Stimulated activated naive CD8-positive, alpha-beta T cell treated with anti-CD3 and anti-CD28 coated beads, Interleukin-15, Interleukin-2, amounts not matched to agents 100 U/mL and 50 U/mL, for 24 hours (primary cell): ENCODE data around the gene EPM2A.
A peak's percentile ranks its signal among the peaks of the same experiment; 100 is the strongest.

Experiments
- ATAC-seq: fragments of 150-1000 bp; cut with Tn5 transposase; one replicate; pipeline ENCODE4 v1.10.0; 2021
- DNase-seq: peaks from one replicate; pipeline ENCODE4 v3.0.0; 2021

The EPM2A gene

DNA sequence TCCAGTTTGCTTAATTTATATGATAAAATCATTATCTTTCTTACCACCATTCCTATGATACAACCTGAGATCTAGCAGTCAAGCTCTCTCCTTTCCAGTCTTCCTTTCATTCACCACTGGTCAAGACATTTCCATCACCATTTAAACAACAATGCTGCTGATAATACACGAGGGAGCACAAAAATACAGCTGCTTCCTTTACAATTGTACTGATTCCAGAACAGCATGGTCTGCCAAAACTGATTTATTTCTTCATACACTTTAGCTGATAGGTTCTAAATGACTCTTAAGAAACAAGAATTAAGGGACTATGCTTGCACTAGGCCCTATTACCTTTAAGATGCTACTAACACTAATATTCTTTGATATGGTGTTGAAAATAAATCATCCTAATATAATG is 65.0 kb downstream of the EPM2A start:
- ATAC-seq (no peak), DNase-seq (no peak)

DNA sequence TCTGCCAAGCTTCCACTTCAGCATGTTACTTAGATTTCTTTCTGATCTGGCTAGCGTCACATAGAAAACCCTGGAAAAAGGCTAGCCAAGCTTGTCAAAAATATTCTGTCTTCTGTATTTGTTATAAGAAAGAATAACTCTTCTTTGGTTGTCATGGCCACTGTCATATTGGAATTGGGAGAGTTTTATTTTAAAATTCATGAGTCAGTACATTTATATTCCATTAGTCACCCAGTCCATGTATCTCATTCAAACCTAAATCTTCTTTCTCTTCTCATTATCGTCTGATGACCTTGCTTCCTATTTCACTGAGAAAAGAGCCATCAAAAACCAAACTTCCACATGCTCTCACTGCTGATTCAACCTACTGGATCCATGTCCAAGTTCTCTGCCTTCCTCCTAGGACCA is 65.7 kb downstream of the EPM2A start:
- ATAC-seq, result no peak

DNA sequence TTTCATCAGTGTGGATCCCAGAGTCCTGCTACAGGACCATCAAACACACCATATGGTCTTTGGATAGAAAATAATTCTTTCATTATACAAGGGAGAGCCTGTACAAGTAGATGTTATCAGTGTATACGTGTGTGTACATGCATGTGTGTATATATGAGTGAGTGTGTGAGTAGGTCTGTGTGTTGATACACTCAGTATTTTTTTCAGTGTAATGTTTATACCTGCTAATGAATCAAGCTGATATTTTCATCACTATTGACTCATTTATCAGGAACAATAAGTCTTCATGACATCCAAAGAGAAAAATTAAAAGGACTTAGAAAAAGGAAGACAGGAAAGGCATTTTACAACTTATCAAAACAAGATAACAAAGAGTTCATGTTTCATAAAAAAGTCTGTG is 66.5 kb downstream of the EPM2A start:
- DNase-seq (no peak), ATAC-seq (no peak)

More for the DNA sequence above, 65.7 kb downstream of the EPM2A start:
- DNase-seq, result no peak

DNA sequence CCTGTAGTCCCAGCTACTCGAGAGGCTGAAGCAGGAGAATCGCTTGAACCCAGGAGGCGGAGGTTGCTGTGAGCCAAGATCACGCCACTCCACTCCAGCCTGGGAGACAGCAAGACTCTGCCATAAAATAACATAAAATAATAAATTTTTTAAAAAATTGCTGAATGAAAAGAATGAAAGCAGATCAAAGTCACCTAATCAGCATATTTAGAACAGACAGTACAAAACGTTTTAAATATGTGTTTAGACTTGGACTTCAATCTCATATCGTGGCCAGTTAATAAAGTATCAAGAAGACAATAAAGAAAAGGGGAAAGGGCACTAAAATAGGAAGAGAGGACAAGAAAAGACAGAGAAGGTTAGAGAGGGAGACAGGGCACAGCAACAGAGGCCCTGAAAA is 74.6 kb downstream of the EPM2A start:
- ATAC-seq, result no peak

DNA sequence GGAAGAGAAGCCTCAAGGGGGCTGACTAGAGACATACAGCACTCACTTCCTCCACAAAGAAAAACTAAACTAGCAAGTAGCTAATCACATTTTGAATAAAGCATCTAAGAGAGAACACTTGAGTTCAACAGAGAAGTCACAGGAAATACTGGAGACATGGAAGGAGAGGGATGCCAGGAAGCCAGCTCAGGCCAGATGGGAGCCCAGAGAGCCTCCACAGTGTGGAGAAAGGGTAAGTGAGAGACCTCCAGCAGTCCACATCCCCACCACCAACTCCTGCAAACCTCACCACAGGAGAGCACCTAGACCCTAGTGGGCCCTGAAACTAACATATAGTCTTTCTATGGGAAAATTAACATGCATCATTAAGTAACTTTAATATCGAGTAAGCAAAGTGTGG is 79.2 kb downstream of the EPM2A start:
- no peak for DNase-seq

More for the DNA sequence above, 74.6 kb downstream of the EPM2A start:
- DNase-seq, result no peak

DNA sequence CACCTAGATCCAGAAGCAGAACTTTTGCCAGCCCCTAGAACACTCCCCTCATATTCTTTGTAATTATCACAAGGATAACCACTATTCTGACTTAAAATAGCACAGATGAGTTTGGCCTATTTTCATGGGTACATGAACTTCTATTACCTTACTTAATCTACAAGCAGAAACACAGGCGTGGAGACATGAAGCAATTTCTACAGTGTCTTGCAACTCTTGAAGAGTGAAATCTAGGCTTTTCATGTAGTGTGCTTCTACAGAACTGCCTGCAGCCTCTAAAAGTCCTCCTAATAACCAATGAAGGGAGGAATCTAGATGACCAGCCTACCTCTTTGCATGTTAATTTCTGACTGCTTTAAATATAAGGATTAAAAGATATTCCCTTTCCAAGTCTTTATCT is 82.7 kb downstream of the EPM2A start:
- ATAC-seq, result no peak

More for the DNA sequence above, 79.2 kb downstream of the EPM2A start:
- no peak for ATAC-seq

DNA sequence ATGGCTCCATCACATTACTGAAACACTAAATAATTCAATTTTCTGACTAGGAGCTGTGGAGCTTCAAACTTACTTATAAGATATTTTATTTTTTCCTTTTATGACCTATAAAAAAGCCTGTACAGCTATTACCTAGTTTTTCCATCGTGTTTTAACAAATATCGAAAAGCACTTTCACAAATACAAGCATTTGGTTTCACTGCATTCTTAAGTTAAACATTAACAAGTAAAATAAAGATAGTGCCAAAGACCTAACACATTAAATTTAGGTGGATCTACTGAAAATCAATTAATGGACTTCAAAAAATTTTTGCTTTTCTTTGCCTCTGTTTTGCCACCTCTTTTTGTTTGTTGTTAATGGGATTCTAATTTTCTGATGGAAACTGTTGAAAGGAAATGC is 83.3 kb downstream of the EPM2A start:
- DNase-seq (no peak), ATAC-seq (no peak)

More for the DNA sequence above, 82.7 kb downstream of the EPM2A start:
- DNase-seq, result no peak

DNA sequence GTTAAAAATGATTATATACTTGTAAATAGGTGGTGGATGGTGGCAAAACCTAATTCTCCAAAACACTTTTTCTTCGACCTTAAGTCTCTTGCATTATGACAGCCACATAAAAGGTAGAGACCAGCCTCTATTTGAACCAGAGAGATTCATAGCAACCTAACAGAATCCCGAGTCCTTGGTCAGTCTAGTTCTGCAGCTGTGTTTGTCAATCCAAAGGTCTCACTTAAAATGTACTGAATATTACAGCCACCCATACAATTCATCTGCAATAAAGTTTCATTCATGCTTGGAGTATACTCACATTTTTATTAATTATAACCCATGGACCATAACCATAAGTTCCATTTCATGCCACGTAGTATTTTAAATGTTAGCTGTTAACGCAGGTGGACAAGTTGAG is 87.2 kb downstream of the EPM2A start:
- ATAC-seq (no peak), DNase-seq (no peak)

DNA sequence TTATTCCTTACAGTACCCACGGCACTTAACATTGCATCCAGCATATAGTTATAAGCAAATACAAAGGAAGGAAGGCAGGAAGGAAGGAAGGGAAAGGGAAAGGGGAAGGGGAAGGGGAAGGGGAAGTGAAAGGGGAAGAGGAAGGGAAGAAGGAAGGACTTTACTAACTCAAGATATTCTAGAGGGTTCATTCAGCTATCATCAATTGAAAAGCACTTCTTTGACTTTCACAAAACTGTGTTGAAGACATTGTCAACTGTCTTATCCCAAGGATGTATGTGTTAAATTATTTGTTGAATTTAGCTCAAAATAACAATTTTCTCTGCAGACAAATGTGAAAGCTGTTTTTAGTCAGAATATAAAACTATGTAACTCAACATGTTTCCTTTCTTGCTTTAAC is 87.7 kb downstream of the EPM2A start:
- ATAC-seq (no peak), DNase-seq (no peak)

DNA sequence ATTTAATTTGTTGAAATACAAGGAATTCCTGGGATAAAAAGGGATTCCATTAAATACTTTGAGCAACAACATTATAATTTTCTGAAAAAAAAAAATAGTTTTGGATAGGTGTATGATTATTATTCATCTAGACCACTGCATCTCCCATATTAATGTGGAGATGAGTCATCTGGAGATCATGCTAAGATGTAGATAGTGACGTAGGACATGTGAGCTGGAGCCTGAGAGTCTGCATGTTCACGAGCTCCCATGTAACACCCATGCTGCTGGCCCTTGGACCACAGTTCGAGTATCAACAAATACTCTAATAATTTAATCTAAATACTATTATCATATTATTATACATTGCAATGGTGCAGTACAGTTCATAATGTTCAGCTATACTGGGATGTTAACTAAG is 91.6 kb downstream of the EPM2A start:
- ATAC-seq (no peak), DNase-seq (no peak)

DNA sequence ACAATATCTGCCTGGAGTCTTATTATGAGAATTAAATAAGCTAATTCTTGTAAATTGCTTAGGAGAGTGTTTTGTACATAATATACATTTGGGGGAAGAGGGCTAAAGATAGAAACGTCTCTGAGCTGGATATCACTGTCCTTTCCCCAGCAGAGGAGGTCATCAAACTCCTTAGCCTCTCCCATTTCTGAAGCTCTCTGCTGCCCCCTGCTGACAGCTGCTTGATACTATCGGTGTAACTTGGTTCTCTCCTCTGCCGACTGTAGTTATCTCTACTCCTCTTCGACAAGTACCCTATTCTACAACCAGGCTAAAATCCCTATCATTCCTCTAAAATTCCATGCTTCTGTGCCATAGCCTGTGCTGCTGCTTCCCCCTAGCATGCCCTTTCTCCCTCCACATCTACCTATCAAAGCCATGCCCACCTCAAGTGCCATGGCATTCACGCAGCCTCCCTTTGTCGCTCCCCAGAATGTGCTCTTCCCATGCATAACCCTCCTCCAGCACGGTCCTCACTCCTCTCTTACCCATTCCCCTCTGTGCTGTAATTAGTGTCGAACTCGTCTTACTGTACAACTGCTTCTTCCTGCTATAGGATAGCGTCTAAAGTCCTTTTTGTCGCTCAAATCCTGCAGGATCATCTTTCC is 101.2 kb downstream of the EPM2A start:
- peak; percentile 75 for ATAC-seq

DNA sequence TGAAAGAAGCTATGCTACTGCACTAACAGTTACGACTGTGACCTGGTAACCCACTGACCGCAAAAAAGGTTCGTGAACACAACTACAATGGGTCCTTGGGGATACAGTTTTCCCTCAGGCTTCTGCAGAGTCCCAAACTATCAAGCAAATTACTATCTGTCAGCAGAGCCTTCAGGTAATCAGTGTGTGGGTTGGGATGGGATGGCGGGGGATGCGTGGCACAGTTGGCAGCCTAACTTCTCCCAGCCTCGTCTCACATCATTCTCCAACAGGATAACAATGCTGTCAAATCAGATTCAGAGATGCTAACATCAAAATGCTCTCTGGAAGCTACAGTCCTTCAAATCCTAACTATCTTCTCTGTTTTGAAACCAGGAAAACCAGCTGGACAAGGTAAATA is 102.3 kb downstream of the EPM2A start:
- ATAC-seq, result no peak

More for the DNA sequence above, 101.2 kb downstream of the EPM2A start:
- DNase-seq, result peak; percentile 89

DNA sequence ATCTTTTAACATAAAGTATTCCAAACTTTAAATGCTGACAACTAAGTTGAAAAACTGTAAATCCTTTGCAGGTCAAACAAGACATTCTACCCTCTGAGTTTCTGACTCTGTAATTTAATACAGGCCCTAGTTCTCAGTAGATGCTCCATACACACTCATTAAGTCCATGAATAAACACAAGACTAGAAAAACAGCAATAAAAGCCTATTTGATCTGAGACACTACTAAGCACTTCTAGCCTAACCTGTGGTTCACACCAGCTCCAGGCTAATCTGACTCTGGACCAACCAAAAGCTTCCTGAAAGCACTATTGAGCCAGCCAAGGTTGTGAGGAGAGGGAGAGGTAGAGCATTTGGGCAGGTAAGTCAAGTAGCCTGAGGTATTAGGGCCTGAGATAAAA is 103.9 kb downstream of the EPM2A start:
- DNase-seq (no peak), ATAC-seq (no peak)

More for the DNA sequence above, 102.3 kb downstream of the EPM2A start:
- no peak for DNase-seq

DNA sequence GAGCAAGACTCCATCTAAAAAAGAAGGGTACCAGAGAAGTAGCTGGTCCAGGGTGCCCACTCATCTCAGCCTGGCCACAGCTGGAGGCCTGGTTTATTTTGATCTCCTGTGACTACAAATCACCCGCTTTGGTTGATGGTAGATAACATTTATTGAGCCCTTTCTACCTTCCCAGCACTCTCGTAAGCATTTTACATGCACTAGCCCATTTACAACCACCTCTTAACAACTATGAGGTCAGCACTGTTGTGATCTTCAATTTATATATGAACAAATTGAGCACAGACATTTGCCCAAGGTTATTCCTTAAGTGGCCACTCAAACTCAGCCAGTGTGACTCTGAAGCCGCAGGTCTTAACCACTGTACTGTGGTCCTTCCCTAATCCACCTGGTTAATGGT is 104.7 kb downstream of the EPM2A start:
- DNase-seq (no peak), ATAC-seq (no peak)

DNA sequence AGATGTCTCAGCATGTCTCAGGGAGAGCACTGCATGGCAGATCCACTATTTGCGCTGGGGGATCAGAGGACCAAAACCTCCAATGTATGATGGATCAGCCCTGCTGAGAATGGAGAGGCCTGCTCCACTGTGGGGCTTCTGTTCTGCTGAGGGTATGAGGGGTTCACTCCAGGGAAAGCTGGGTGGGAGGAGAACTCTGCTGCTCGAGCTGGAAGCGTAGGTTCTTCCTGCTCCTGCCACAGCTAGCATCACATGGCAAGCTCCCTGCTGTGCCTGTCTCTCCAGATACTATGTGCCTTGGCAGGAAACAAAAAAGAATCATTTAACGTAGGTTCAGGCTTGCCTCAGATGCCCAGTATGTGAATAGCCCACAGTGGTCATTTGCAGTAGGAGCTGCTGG is 105.8 kb downstream of the EPM2A start:
- no peak for ATAC-seq
- DNase-seq, result no peak

DNA sequence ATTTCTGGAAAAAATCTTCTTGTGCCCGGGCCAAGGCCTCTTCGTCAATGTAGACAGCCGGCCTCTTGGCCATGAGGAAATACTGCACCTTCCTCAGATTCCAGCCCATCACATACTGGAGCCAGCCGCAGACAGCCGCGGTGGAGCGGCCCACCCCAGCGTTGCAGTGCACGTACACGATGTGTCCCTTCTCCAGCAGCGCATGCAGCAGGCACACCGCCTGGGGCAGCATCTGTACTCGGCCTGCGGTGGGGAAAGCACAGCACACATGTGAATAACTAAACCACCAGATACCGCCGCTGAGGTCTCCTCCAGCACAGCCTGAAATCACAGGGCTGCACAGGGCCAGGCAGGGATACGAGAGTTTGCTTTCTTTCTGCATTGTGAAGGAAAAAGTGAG is 107.9 kb downstream of the EPM2A start:
- ATAC-seq (no peak), DNase-seq (no peak)

DNA sequence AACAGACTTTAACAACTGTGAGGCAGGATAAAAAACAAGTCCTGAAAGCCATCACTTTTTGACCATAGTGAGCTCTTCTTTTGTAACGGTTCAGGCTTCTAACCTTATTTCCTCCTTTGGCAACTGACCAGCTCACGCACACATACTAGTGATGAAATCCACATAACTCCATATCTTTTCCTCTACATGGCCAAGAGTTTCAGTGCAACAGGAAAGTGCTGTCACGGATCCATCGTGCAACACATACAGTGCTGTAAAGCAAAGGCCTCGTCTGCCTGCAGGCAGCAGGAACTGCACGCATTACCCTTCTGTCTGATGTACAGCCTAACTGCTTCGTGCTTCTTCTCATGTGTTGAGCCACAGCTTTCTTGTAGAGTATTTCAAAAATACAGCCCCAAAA is 108.5 kb downstream of the EPM2A start:
- no peak for DNase-seq

DNA sequence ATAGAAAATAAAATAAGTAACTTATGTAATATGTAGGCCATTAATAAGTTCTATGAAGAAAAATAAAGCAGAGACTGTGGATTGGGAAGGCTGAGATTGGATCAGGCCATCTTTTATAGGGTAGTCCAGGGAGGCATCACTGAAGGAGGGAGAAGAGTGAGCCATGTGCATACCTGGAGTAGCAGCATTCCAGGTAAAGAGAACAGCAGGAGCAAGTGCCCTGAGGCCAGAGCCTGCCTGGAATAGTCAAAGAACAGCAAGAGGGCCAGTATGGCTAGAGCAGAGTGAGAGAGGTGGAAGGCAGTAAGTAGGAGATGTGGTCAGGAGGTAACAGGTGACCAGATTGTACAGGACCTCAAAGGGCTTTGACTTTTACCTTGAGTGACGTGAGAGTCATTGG is 112.1 kb downstream of the EPM2A start:
- DNase-seq (no peak), ATAC-seq (no peak)

More for the DNA sequence above, 108.5 kb downstream of the EPM2A start:
- ATAC-seq, result no peak

DNA sequence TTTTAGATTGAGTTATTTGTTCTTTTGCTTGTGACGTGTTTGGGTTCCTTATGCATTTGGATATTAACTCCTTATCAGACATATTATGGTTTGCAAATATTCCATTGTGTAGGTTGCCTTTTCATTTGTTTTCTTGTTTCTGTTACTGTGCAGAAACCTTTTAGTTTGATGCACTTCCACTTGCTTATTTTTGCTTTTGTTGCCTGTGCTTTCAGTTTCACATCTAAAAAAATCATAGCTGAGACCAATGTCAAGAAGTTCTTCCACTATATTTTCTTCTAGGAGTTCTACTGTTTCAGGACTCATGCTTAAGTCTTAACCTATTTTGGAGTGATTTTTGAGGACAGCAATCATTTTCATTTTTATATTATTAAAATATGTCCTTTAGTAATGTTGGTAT is 113.5 kb downstream of the EPM2A start:
- DNase-seq, result no peak
- ATAC-seq, result no peak

DNA sequence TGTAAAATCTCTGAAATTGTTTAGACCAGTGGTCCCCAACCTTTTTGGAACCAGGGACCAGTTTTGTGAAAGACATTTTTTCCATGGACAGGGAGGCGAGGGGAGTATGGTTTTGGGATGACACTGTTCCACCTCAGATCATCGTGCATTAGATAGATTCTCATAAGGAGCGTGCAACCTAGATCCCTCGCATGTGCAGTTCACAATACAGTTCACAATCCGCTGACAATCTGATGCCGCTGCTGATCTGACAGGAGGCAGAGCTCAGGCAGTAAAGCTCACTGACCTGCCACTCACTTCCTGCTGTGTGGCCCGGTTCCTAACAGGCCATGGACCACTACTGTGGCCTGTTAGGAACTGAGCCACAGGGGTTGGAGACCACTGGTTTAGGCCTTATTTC is 115.2 kb downstream of the EPM2A start:
- ATAC-seq (no peak), DNase-seq (no peak)

DNA sequence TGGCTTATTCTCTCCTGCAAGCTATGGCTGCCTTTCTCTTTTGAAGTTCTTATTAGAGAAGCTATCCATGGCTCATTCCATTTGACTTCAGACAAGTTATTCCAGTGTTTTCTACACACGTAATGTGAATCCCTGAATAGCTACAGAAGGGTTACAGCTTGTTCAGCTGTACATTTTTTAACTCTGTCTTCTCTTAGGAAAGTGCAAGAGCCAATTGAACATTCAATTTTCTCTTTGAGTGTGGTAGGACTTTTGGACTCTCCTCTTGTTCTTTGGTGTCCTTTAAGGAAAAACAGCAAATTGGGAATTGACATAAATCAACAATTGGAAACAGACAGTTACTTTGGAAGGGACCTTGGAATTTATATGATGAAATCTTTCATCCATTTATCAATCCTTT is 125.8 kb downstream of the EPM2A start:
- ATAC-seq, result no peak
- DNase-seq, result no peak

DNA sequence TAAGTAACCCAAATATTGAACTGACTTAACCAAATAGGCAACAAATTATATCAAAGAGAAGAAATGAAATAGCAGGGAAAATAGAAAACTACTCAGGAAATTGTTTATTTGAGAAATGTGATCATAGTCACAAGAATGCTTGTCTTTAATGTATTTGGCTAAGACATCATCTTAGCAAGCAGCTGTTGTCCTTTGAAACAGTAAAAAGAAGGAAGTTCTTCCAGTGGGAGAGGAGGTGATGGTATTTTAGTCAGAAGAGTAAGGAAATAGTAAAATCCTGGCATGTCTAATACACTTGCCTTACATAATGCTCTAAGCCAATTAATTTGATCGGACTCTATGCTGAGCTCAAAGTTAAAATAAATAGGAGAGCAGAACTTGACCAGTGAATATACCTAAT is 126.5 kb downstream of the EPM2A start:
- no peak for ATAC-seq
- no peak for DNase-seq

DNA sequence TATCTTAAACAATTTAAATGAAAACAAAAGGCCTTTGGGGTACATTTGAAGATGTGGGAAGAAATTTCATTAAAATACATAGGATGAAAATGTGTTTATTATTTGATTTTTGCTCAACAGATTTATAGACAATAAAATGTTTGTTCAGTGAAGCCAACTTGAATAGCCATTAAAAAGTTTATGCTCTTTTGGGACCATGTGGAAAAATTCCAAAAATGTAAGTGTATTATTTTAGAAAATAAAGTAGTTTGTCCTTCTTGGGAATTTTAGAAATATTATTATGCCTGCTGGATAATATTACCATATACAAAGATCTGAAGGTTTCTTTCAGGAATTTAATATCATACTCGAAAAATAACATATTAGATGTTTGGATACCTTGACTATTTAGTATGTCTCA is 131.3 kb downstream of the EPM2A start:
- no peak for ATAC-seq
- DNase-seq, result no peak

DNA sequence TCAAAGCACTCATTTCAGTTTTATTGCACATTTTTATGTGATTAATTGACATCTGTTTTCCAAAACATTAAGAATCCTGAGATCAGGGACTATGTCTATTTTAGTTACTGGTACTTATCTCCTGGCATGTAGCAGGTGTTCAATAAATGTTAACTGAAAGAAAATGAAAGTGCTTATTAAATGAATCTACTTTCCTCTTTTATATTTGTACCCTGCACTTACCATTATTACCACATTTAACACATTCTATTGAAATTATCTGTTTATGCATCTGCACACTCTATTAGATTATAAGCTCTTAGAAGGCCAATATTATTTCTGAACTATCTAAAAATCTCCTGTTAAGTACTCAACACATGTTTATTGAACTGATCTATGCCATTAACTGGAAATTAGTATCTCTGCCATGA is 131.9 kb downstream of the EPM2A start:
- no peak for ATAC-seq
- DNase-seq, result no peak
